ENCODE results near the gene GATA5.

DNA sequence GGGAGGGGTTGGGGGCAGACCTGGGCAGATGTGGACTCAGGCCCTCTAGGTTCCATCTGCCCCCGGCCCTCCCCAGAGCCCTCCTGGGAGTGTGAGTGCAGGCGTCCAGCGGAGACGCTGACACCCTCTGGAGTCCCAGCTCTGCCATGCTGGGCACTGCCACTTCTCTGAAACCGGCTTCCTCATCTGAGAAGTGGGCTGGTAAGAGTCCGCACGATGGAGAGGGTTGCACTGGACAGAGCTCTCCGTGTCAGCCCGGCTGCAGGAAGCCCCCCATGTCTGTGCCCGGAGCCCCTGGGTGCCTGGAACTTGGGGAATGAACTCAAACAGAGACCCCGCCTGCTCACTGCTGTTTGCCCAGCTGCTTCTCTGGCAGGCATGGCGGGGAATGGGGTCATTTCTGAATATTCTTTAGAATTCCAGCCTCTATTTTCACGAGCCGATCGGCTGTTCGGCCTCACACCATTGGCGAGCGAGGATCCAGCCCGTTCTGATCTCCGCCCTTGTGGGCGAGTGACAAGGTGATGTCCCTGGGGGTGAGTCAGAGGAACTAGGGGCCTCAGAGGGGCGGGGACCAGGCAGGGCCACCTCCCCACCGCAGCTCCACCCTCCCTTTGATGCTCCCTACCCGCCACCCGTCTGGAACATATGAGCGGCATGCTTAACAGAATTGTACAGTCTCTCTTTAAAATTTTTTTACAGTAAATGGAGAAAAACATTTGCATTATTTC lies 47.8 kb upstream of the GATA5 start:
- TF ChIP-seq, protein P1, sequence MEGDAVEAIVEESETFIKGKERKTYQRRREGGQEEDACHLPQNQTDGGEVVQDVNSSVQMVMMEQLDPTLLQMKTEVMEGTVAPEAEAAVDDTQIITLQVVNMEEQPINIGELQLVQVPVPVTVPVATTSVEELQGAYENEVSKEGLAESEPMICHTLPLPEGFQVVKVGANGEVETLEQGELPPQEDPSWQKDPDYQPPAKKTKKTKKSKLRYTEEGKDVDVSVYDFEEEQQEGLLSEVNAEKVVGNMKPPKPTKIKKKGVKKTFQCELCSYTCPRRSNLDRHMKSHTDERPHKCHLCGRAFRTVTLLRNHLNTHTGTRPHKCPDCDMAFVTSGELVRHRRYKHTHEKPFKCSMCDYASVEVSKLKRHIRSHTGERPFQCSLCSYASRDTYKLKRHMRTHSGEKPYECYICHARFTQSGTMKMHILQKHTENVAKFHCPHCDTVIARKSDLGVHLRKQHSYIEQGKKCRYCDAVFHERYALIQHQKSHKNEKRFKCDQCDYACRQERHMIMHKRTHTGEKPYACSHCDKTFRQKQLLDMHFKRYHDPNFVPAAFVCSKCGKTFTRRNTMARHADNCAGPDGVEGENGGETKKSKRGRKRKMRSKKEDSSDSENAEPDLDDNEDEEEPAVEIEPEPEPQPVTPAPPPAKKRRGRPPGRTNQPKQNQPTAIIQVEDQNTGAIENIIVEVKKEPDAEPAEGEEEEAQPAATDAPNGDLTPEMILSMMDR (conservative IDR thresholded peaks at IDR 0.05 in 1 of 2, IDR thresholded peaks at IDR 0.05 in 1 of 2; ENCODE audit: extremely low read depth in 1 of 2, insufficient read depth in 1 of 2, low read depth in 1 of 2, low read length in 2 of 2) = no peak
- TF ChIP-seq EZH2 (IDR thresholded peaks at IDR 0.05; ENCODE audit: borderline replicate concordance, low read length) = no peak
